IMR-90 (cell line): ENCODE measurements around the gene ALOX15. TPM values are rescaled to one million over a fixed set of nuclear protein-coding genes. Genes with fewer than 3 reads are reported as not detected.

Source experiments
- ATAC-seq: fragments of 200-7000 bp; cut with Tn5 transposase; 2 replicates; pipeline ENCODE4 v1.9.1; 2020; ENCODE audit warnings: low read depth, mild to moderate bottlenecking, moderate library complexity
- BruUV-seq: library from RNA; stranded (reverse); fragments of 400-500 nt; replicated peaks from 2 replicates; lab custom pipeline; 2021; lab: Mats Ljungman, UMichigan
- CTCF ChIA-PET: fragments of 300-600 bp; formaldehyde crosslinking; extraction: SDS; loops from one replicate; lab custom pipeline; 2021; ENCODE audit warnings: antibody characterized with exemption; lab: Yijun Ruan, JAX
- POLR2A ChIA-PET: fragments of 300-600 bp; sonication (Branson Sonifier 250); formaldehyde crosslinking; loops from one replicate; lab custom pipeline; 2022; ENCODE audit warnings: antibody characterized with exemption; ENCODE audit not compliant: unreplicated experiment; lab: Charles Lee
- DNase-seq: peaks from one replicate; pipeline ENCODE4 v3.0.0; 2013
- H2AFZ ChIP-seq: replicated peaks from 2 replicates; pipeline ENCODE3; 2013; ENCODE audit warnings: low read length, mild to moderate bottlenecking; ENCODE audit not compliant: poor library complexity
- H2AK5ac ChIP-seq: 2 replicates; pipeline ENCODE4 v1.6.1; 2013; ENCODE audit warnings: low read depth, low read length, inconsistent platforms
- H2AK9ac ChIP-seq: replicated peaks from 2 replicates; pipeline ENCODE3; 2013; ENCODE audit warnings: mild to moderate bottlenecking, low read depth, low read length, moderate library complexity; ENCODE audit not compliant: poor library complexity
- H2BK120ac ChIP-seq: 2 replicates; pipeline ENCODE4 v1.6.1; 2013; ENCODE audit warnings: low read depth, low read length, inconsistent platforms
- H2BK15ac ChIP-seq: 3 replicates; pipeline ENCODE4 v1.6.1; 2013; ENCODE audit warnings: low read depth, low read length, inconsistent platforms
- H2BK20ac ChIP-seq: 2 replicates; pipeline ENCODE4 v1.6.1; 2013; ENCODE audit warnings: low read depth, mild to moderate bottlenecking, inconsistent platforms, low read length, moderate library complexity
- H2BK5ac ChIP-seq: 2 replicates; pipeline ENCODE4 v1.6.1; 2013; ENCODE audit warnings: mild to moderate bottlenecking, low read depth, low read length, inconsistent platforms; ENCODE audit not compliant: poor library complexity, severe bottlenecking
- H3K14ac ChIP-seq: replicated peaks from 2 replicates; pipeline ENCODE4 v1.6.1; 2013; ENCODE audit warnings: low read depth, low read length, inconsistent platforms
- H3K18ac ChIP-seq: 2 replicates; pipeline ENCODE4 v1.6.1; 2013; ENCODE audit warnings: low read depth, low read length, control low read depth
- H3K23ac ChIP-seq: 2 replicates; pipeline ENCODE4 v1.6.1; 2013; ENCODE audit warnings: low read depth, low read length, inconsistent platforms
- H3K27ac ChIP-seq: 2 replicates; pipeline ENCODE4 v1.5.1; 2013; ENCODE audit warnings: mild to moderate bottlenecking, control low read depth, low read length; ENCODE audit not compliant: insufficient read depth
- H3K27me3 ChIP-seq: 2 replicates; pipeline ENCODE4 v1.6.1; 2013; ENCODE audit warnings: low read length; ENCODE audit not compliant: control insufficient read depth, insufficient read depth
- H3K36me3 ChIP-seq: 2 replicates; pipeline ENCODE4 v1.6.1; 2013; ENCODE audit warnings: low read length, mixed read lengths; ENCODE audit not compliant: control insufficient read depth, insufficient read depth
- H3K4ac ChIP-seq: 2 replicates; pipeline ENCODE4 v1.6.1; 2013; ENCODE audit warnings: low read depth, low read length, inconsistent platforms
- H3K4me1 ChIP-seq: 2 replicates; pipeline ENCODE4 v1.6.1; 2013; ENCODE audit warnings: low read length, mixed read lengths; ENCODE audit not compliant: control insufficient read depth, insufficient read depth
- H3K4me2 ChIP-seq: 2 replicates; pipeline ENCODE4 v1.6.1; 2013; ENCODE audit warnings: low read depth, mild to moderate bottlenecking, control low read depth, low read length, moderate library complexity
- H3K4me3 ChIP-seq: 2 replicates; pipeline ENCODE4 v1.5.1; 2013; ENCODE audit warnings: low read depth, mild to moderate bottlenecking, control low read depth, low read length, moderate library complexity; ENCODE audit not compliant: insufficient read depth
- H3K56ac ChIP-seq: 2 replicates; pipeline ENCODE4 v1.6.1; 2013; ENCODE audit warnings: low read length, inconsistent platforms; ENCODE audit not compliant: insufficient read depth; ENCODE audit errors: extremely low read depth
- H3K79me1 ChIP-seq, 2 experiments: 2 replicates each; pipeline ENCODE4 v1.6.1; 2013; ENCODE audit warnings: low read length in 2 of 2, inconsistent platforms in 1 of 2, low read depth in 1 of 2
- H3K9ac ChIP-seq: 2 replicates; pipeline ENCODE4 v1.6.1; 2013; ENCODE audit warnings: low read depth, low read length, control low read depth
- H3K9me1 ChIP-seq: 2 replicates; pipeline ENCODE4 v1.6.1; 2013; ENCODE audit warnings: low read length, inconsistent platforms; ENCODE audit not compliant: insufficient read depth
- H3K9me3 ChIP-seq: 2 replicates; pipeline ENCODE4 v1.6.1; 2013; ENCODE audit warnings: low read length; ENCODE audit not compliant: control insufficient read depth, insufficient read depth
- H4K20me1 ChIP-seq: 2 replicates; pipeline ENCODE4 v1.6.1; 2013; ENCODE audit warnings: low read length, inconsistent platforms; ENCODE audit not compliant: insufficient read depth
- H4K5ac ChIP-seq: 2 replicates; pipeline ENCODE4 v1.6.1; 2013; ENCODE audit warnings: mild to moderate bottlenecking, low read depth, low read length, control low read depth
- H4K8ac ChIP-seq, 2 experiments: 2 replicates each; pipeline ENCODE4 v1.6.1; 2013; ENCODE audit warnings: low read depth in 2 of 2, low read length in 2 of 2, control low read depth in 1 of 2, inconsistent platforms in 1 of 2
- H4K91ac ChIP-seq: 2 replicates; pipeline ENCODE4 v1.6.1; 2013; ENCODE audit warnings: low read depth, low read length, inconsistent platforms; ENCODE audit not compliant: insufficient read depth
- BHLHE40 ChIP-seq: fragments of 150-350 bp; IDR thresholded peaks from 2 replicates; pipeline ENCODE4 v1.6.1; 2016; ENCODE audit warnings: mild to moderate bottlenecking, low read depth, low read length
- CEBPB ChIP-seq: IDR thresholded peaks from 2 replicates; pipeline ENCODE4 v1.6.1; 2012; ENCODE audit warnings: low read depth, low read length, improper control_type of control experiment
- FOS ChIP-seq: fragments of 150-350 bp; IDR thresholded peaks from 2 replicates; pipeline ENCODE4 v1.6.1; 2016; ENCODE audit warnings: low read depth, low read length
- MAFK ChIP-seq: IDR thresholded peaks from 2 replicates; pipeline ENCODE4 v1.6.1; 2012; ENCODE audit warnings: low read depth, low read length, improper control_type of control experiment
- MAZ ChIP-seq: IDR thresholded peaks from 2 replicates; pipeline ENCODE4 v1.6.1; 2012; ENCODE audit warnings: low read depth, mild to moderate bottlenecking, low read length, improper control_type of control experiment, moderate library complexity, borderline replicate concordance
- MXI1 ChIP-seq: IDR thresholded peaks from 2 replicates; pipeline ENCODE4 v1.6.1; 2012; ENCODE audit warnings: low read depth, mild to moderate bottlenecking, low read length, moderate library complexity, borderline replicate concordance
- NFE2L2 ChIP-seq: fragments of 150-350 bp; IDR thresholded peaks from 2 replicates; pipeline ENCODE4 v1.6.1; 2016; ENCODE audit warnings: low read depth, mild to moderate bottlenecking, low read length
- POLR2A ChIP-seq: IDR thresholded peaks from 2 replicates; pipeline ENCODE4 v1.6.1; 2012; ENCODE audit warnings: mild to moderate bottlenecking, low read depth, low read length
- RAD21 ChIP-seq: IDR thresholded peaks from 2 replicates; pipeline ENCODE4 v1.6.1; 2012; ENCODE audit warnings: low read length, improper control_type of control experiment
- RCOR1 ChIP-seq: IDR thresholded peaks from 2 replicates; pipeline ENCODE4 v1.6.1; 2012; ENCODE audit warnings: mild to moderate bottlenecking, low read length, improper control_type of control experiment; ENCODE audit not compliant: insufficient replicate concordance
- SMC3 ChIP-seq: fragments of 150-350 bp; IDR thresholded peaks from 2 replicates; pipeline ENCODE4 v1.6.1; 2016; ENCODE audit warnings: low read depth, mild to moderate bottlenecking, antibody characterized with exemption, low read length, moderate library complexity
- WGBS, 2 experiments: methylation state at CpG; one replicate each; pipeline versions ENCODE4 v1.1.5 to v1.1.7; 2013; ENCODE audit warnings: missing lambda C conversion rate in 2 of 2; ENCODE audit not compliant: insufficient read length in 1 of 2; ENCODE audit errors: extremely low coverage in 2 of 2; 5-methylcytosine and 5-hydroxymethylcytosine counted together
- dilution Hi-C: fragments of 300-500 bp; cut with HindIII; formaldehyde crosslinking; loops from one replicate; pipeline ENCODE4 v1.14.3; 2018; ENCODE audit warnings: low sequenced_read_pairs; ENCODE audit not compliant: unreplicated experiment
- in situ Hi-C: fragments of 300-500 bp; cut with MboI; formaldehyde crosslinking; loops from 3 replicates; pipeline ENCODE4 v1.14.3; 2019; ENCODE audit warnings: low sequenced_read_pairs, inconsistent platforms, mixed read lengths
- intact Hi-C: fragments of 100-400 bp; cut with micrococcal nuclease; formaldehyde crosslinking; loops from 2 replicates; pipeline ENCODE4 v1.10.0; 2022
- polyA plus RNA-seq, 3 experiments: library from polyadenylated mRNA; depleted of rRNA; stranded (reverse); fragments of >200 nt; gene quantifications; 2 replicates each; pipeline ENCODE4 v1.2.3, GENCODE V29; 2012; ENCODE audit warnings: low replicate concordance in 1 of 3
- total RNA-seq: library from RNA; depleted of rRNA; stranded (reverse); fragments of >200 nt; gene quantifications from 2 replicates; pipeline ENCODE4 v1.2.3, GENCODE V29; 2012
- TF ChIP-seq, protein P1 (sequence below): fragments of 150-350 bp; IDR thresholded peaks from 2 replicates; pipeline ENCODE4 v1.6.1; 2016; ENCODE audit warnings: low read depth, mild to moderate bottlenecking, low read length, moderate library complexity, borderline replicate concordance
- TF ChIP-seq, protein P2 (sequence below): fragments of 150-350 bp; IDR thresholded peaks from 2 replicates; pipeline ENCODE4 v1.6.1; 2017; ENCODE audit warnings: mild to moderate bottlenecking, antibody characterized with exemption, low read length, low read depth
- TF ChIP-seq, protein P3 (sequence below): conservative IDR thresholded peaks from 2 replicates; pipeline ENCODE4 v1.5.1; 2012; ENCODE audit warnings: mild to moderate bottlenecking, low read depth, low read length, improper control_type of control experiment

ALOX15 gene
- total and polyA plus RNA-seq, 2 of the 4 experiments (the other 2 are of a cell fraction), result not detected

DNA sequence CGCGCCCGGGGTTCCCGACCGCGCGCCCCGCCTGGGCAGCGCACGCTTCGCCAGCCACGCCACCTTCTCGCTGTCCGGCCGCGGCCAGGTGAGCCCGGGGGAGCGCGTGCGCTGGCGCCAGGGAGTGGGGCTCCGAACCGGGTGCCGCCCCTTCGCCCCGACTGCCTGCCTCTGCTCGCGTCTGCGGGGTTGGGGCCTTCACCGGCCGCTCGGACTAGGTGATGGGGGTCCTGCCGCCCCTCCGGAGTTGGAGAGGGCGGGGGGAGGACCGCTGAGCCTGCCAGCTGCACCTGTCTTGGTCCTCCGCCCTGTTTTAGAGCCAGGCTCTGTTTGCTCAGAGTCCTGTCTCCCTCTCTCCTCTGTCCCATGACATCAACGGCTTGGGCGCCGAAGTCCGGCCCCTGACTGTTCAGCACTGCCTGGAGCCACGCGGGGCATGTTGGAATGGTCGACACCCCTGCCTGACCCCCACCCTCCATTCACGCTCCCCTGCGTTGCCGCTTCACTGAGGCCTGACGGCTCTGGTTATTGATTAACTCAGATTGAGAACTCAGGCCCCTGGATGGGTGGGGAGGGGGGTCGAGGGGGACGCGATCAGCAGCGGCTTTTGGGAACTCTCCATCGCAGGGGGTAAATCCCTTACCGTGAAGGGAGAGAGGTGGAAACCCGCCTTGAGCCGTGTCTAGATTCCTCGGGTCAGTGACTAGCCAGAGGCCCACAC lies 56.4 kb downstream of the ALOX15 start:
- BruUV-seq, result no TSS peak
- Histone ChIP-seq H2BK5ac (no peak overlapping the region), H3K4ac (no peak overlapping the region), H3K56ac (no peak overlapping the region), H3K27me3 (peaks cover 79% of the 10 kb centered on the region), H3K18ac (no peak overlapping the region), H4K20me1 (no peaks in the 10 kb centered on the region), H4K8ac (no peak overlapping the region), H3K23ac (no peak overlapping the region), H3K9me3 (no peaks in the 10 kb centered on the region), H2AFZ (no peak overlapping the region), H3K4me1 (no peaks in the 10 kb centered on the region; the same call in 1 of the 2 replicates), H3K4me2 (no peak overlapping the region), H4K5ac (no peak overlapping the region), H2AK9ac (no peak overlapping the region), H2BK15ac (no peak overlapping the region), H2AK5ac (no peak overlapping the region), H3K14ac (no peak overlapping the region), H3K4me3 (no peak overlapping the region), H3K36me3 (no peaks in the 10 kb centered on the region), H3K27ac (no peak overlapping the region), H2BK120ac (no peak overlapping the region), H3K79me1 (no peaks in the 10 kb centered on the region), H3K9ac (no peak overlapping the region), H4K91ac (no peak overlapping the region), H3K9me1 (no peaks in the 10 kb centered on the region), H2BK20ac (no peak overlapping the region)
- in situ Hi-C loops, result no loop called here
- TF ChIP-seq NFE2L2 (no peak), MAZ (no peak), POLR2A (no peak), SMC3 (no peak), CEBPB (no peak), RCOR1 (no peak), RAD21 (no peak), FOS (no peak), MAFK (no peak), MXI1 (no peak), BHLHE40 (no peak)
- TF ChIP-seq, protein P1, sequence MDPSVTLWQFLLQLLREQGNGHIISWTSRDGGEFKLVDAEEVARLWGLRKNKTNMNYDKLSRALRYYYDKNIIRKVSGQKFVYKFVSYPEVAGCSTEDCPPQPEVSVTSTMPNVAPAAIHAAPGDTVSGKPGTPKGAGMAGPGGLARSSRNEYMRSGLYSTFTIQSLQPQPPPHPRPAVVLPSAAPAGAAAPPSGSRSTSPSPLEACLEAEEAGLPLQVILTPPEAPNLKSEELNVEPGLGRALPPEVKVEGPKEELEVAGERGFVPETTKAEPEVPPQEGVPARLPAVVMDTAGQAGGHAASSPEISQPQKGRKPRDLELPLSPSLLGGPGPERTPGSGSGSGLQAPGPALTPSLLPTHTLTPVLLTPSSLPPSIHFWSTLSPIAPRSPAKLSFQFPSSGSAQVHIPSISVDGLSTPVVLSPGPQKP, result no peak
- TF ChIP-seq, protein P2, sequence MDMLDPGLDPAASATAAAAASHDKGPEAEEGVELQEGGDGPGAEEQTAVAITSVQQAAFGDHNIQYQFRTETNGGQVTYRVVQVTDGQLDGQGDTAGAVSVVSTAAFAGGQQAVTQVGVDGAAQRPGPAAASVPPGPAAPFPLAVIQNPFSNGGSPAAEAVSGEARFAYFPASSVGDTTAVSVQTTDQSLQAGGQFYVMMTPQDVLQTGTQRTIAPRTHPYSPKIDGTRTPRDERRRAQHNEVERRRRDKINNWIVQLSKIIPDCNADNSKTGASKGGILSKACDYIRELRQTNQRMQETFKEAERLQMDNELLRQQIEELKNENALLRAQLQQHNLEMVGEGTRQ, result no peak
- TF ChIP-seq, protein P3, sequence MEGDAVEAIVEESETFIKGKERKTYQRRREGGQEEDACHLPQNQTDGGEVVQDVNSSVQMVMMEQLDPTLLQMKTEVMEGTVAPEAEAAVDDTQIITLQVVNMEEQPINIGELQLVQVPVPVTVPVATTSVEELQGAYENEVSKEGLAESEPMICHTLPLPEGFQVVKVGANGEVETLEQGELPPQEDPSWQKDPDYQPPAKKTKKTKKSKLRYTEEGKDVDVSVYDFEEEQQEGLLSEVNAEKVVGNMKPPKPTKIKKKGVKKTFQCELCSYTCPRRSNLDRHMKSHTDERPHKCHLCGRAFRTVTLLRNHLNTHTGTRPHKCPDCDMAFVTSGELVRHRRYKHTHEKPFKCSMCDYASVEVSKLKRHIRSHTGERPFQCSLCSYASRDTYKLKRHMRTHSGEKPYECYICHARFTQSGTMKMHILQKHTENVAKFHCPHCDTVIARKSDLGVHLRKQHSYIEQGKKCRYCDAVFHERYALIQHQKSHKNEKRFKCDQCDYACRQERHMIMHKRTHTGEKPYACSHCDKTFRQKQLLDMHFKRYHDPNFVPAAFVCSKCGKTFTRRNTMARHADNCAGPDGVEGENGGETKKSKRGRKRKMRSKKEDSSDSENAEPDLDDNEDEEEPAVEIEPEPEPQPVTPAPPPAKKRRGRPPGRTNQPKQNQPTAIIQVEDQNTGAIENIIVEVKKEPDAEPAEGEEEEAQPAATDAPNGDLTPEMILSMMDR, result no peak
- 4% methylated on average over 15 of the region's 57 CpGs; no CpG with 5 or more reads in 1 of the 2 experiments for WGBS, 2 experiments
- CTCF ChIA-PET, result no interaction called here
- no peak for DNase-seq
- ATAC-seq, result no peak
- POLR2A ChIA-PET, result no interaction called here
- intact Hi-C loops, result no loop called here
- dilution Hi-C loops, result no loop called here
